K562 (cell line): Measurements from ENCODE around the gene RIMS3. TPM values are rescaled to one million over a fixed set of nuclear protein-coding genes. Genes with fewer than 3 reads are reported as not detected.

ENCODE experiments used
- ADNP ChIP-seq: fragments of 200-800 bp; sonication (Bioruptor generic); IDR thresholded peaks from 2 replicates; pipeline ENCODE4 v1.6.1; 2016; ENCODE audit warnings: missing genetic modification characterization, missing compliant biosample characterization
- ARID2 ChIP-seq: fragments of 450-650 bp; IDR thresholded peaks from 2 replicates; pipeline ENCODE4 v1.6.1; 2017; ENCODE audit warnings: antibody characterized with exemption, mild to moderate bottlenecking
- BRD9 ChIP-seq: fragments of 450-650 bp; IDR thresholded peaks from 2 replicates; pipeline ENCODE4 v1.6.1; 2018; ENCODE audit warnings: low read depth; ENCODE audit not compliant: partially characterized antibody
- ELF4 ChIP-seq: fragments of 450-650 bp; formaldehyde crosslinking; IDR thresholded peaks from 2 replicates; pipeline ENCODE4 v1.4.0; 2022; ENCODE audit warnings: missing genetic modification characterization
- EWSR1 ChIP-seq: fragments of 450-650 bp; IDR thresholded peaks from 2 replicates; pipeline ENCODE4 v1.6.1; 2018; ENCODE audit warnings: borderline replicate concordance, mild to moderate bottlenecking, low read depth, moderate library complexity; ENCODE audit not compliant: partially characterized antibody
- GTF2E2 ChIP-seq: fragments of 200-800 bp; sonication (Bioruptor generic); IDR thresholded peaks from 2 replicates; pipeline ENCODE4 v1.6.1; 2016; ENCODE audit warnings: missing genetic modification characterization, missing compliant biosample characterization
- HLTF ChIP-seq: fragments of 450-650 bp; IDR thresholded peaks from 2 replicates; pipeline ENCODE4 v1.6.1; 2016
- HMGN3 ChIP-seq: IDR thresholded peaks from 2 replicates; pipeline ENCODE4 v1.6.1; 2011; ENCODE audit warnings: borderline replicate concordance, low read depth, mild to moderate bottlenecking, mixed read lengths, low read length; ENCODE audit not compliant: insufficient read length; ENCODE audit errors: extremely low read depth
- HSF4 ChIP-seq: fragments of 250-450 bp; sonication (Bioruptor Pico); IDR thresholded peaks from 2 replicates; pipeline ENCODE4 v2.1.2; 2022; ENCODE audit warnings: mild to moderate bottlenecking, moderate library complexity, borderline replicate concordance
- KDM1A ChIP-seq, 2 experiments: fragments of 450-650 bp; IDR thresholded peaks; 2 replicates each; pipeline ENCODE4 v1.6.1; 2016; ENCODE audit warnings: mild to moderate bottlenecking in 2 of 2
- MYBL2 ChIP-seq, 2 experiments: fragments of 450-650 bp in 1 of 2; sonication (generic) in 1 of 2; formaldehyde crosslinking in 1 of 2; IDR thresholded peaks; 2 replicates each; pipeline versions ENCODE4 v1.6.1 to v1.8.1; 2017 to 2022; ENCODE audit warnings: borderline replicate concordance in 1 of 2, inconsistent platforms in 1 of 2, low read depth in 1 of 2, mild to moderate bottlenecking in 1 of 2, missing genetic modification reagents in 1 of 2, moderate library complexity in 1 of 2
- PCBP1 ChIP-seq: fragments of 200-400 bp; formaldehyde crosslinking; IDR thresholded peaks from 2 replicates; pipeline ENCODE4 v1.6.1; 2018; ENCODE audit warnings: mild to moderate bottlenecking, low read depth, low read length; ENCODE audit not compliant: poor library complexity, severe bottlenecking
- PHF8 ChIP-seq: fragments of 200-600 bp; sonication (generic); IDR thresholded peaks from 2 replicates; pipeline ENCODE4 v1.6.1; 2012; ENCODE audit warnings: mixed run types, mild to moderate bottlenecking, inconsistent platforms, low read length, moderate library complexity, borderline replicate concordance
- POLR2AphosphoS5 ChIP-seq: IDR thresholded peaks from 2 replicates; pipeline ENCODE4 v1.6.1; 2011; ENCODE audit warnings: mild to moderate bottlenecking, low read depth, low read length, moderate library complexity; ENCODE audit not compliant: control insufficient read depth, insufficient read depth
- PTTG1 ChIP-seq: fragments of 450-650 bp; IDR thresholded peaks from 2 replicates; pipeline ENCODE4 v1.6.1; 2016; ENCODE audit warnings: low read depth, mild to moderate bottlenecking, missing genetic modification characterization, missing compliant biosample characterization
- PYGO2 ChIP-seq: fragments of 450-650 bp; IDR thresholded peaks from 2 replicates; pipeline ENCODE4 v1.6.1; 2016; ENCODE audit warnings: mild to moderate bottlenecking, missing genetic modification characterization, moderate library complexity, missing compliant biosample characterization
- RBM25 ChIP-seq: fragments of 200-400 bp; formaldehyde crosslinking; IDR thresholded peaks from 2 replicates; pipeline ENCODE4 v1.6.1; 2018; ENCODE audit warnings: low read length, low read depth, moderate library complexity; ENCODE audit not compliant: severe bottlenecking
- RHOXF2B ChIP-seq: fragments of 250-450 bp; sonication (Bioruptor Pico); conservative IDR thresholded peaks from 2 replicates; pipeline ENCODE4 v1.5.1; 2021
- ZNF263 ChIP-seq: sonication (generic); formaldehyde crosslinking; IDR thresholded peaks from 2 replicates; pipeline ENCODE4 v1.8.0; 2022; ENCODE audit warnings: mild to moderate bottlenecking, missing genetic modification reagents, borderline replicate concordance
- ZNF644 ChIP-seq: fragments of 200-800 bp; sonication (Bioruptor generic); IDR thresholded peaks from 2 replicates; pipeline ENCODE4 v1.6.1; 2016; ENCODE audit warnings: low read depth, missing genetic modification characterization, missing compliant biosample characterization
- ZNF780A ChIP-seq: fragments of 250-450 bp; sonication (Bioruptor Pico); IDR thresholded peaks from 2 replicates; pipeline ENCODE4 v1.5.0; 2021; ENCODE audit warnings: mild to moderate bottlenecking
- polyA plus RNA-seq, 8 experiments: library from polyadenylated mRNA; depleted of rRNA in 4 of 8; stranded (reverse) in 5 of 8; unstranded in 3 of 8; fragments of >200 nt; fragmentation: Nextera tagmentation in 2 of 8; fragmentation: Illumina TruSeq in 1 of 8; extraction: Ambion mirVana in 2 of 8; extraction: Trizol in 1 of 8; gene quantifications; 2 replicates each; pipeline versions ENCODE4 v1.2.1 to v1.2.3, GENCODE V29; 2011 to 2014; ENCODE audit warnings: inconsistent platforms in 1 of 8, missing spikeins in 1 of 8
- total RNA-seq, 7 experiments: library from RNA; depleted of rRNA in 6 of 7; stranded (reverse); fragments of >200 nt in 6 of 7; fragmentation: Illumina TruSeq in 2 of 7; extraction: Trizol in 2 of 7; gene quantifications; 2 replicates each; pipeline versions ENCODE4 v1.2.1 to v1.2.3, GENCODE V29; 2011 to 2021; ENCODE audit warnings: low replicate concordance in 1 of 7
- TF ChIP-seq, protein P1 (sequence below): fragments of 250-450 bp; sonication (Bioruptor Pico); IDR thresholded peaks from 2 replicates; pipeline ENCODE4 v1.5.0; 2021
- TF ChIP-seq, protein P2 (sequence below): fragments of 250-450 bp; sonication (Bioruptor Pico); IDR thresholded peaks from 2 replicates; pipeline ENCODE4 v1.8.0; 2022; ENCODE audit warnings: inconsistent platforms, mild to moderate bottlenecking, moderate library complexity, borderline replicate concordance

The RIMS3 gene
- total and polyA plus RNA-seq, 9 of the 15 experiments (the other 6 are each of a cell fraction or from before 2014, with no cell fraction given) = 0.06 to 1.2 (median 0.59) TPM

DNA sequence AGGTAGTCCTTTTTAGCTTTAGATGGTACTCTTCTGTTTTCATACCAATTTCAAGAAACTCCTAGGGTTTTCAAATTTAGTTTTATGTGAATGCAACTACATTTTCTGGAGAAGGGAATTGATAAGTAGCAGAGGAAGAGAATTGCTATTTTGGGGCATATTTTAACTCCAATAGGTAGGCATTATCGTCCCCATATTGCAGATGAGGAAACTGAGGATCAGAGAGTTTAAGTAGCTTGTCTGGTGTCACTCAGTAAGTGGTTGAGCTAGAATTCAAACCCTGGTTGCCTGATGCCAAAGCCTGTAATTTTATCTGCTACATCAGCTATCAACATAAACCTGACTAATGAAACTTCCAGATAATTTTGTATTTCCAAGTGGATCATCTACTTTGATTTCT, 27.9 kb upstream of the RIMS3 start (continued):
- peak; percentile 99 for TF ChIP-seq RBM25
- no peak for TF ChIP-seq HMGN3
- peak; percentile 17 for TF ChIP-seq BRD9
- TF ChIP-seq, protein P1, sequence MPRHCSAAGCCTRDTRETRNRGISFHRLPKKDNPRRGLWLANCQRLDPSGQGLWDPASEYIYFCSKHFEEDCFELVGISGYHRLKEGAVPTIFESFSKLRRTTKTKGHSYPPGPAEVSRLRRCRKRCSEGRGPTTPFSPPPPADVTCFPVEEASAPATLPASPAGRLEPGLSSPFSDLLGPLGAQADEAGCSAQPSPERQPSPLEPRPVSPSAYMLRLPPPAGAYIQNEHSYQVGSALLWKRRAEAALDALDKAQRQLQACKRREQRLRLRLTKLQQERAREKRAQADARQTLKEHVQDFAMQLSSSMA = no peak
- no peak for TF ChIP-seq POLR2AphosphoS5
- TF ChIP-seq ZNF263 (CRISPR knock-in tag) = no peak
- TF ChIP-seq KDM1A (IDR thresholded peaks at IDR 0.05) = peak in 1 of 2 experiments; percentile 77
- TF ChIP-seq HSF4 (CRISPR knock-in tag) = no peak
- TF ChIP-seq PYGO2 = no peak
- TF ChIP-seq, protein P2, sequence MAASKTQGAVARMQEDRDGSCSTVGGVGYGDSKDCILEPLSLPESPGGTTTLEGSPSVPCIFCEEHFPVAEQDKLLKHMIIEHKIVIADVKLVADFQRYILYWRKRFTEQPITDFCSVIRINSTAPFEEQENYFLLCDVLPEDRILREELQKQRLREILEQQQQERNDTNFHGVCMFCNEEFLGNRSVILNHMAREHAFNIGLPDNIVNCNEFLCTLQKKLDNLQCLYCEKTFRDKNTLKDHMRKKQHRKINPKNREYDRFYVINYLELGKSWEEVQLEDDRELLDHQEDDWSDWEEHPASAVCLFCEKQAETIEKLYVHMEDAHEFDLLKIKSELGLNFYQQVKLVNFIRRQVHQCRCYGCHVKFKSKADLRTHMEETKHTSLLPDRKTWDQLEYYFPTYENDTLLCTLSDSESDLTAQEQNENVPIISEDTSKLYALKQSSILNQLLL = no peak
- TF ChIP-seq ZNF644 (tag) = no peak
- no peak for TF ChIP-seq MYBL2 (IDR thresholded peaks at IDR 0.05; ENCODE audit: low read depth)
- TF ChIP-seq MYBL2 (CRISPR knock-in tag; IDR thresholded peaks at IDR 0.05; ENCODE audit: borderline replicate concordance) = no peak
- TF ChIP-seq GTF2E2 = 0 out of 2 replicates have a peak, but pooled peaks have one; percentile 33
- TF ChIP-seq ZNF780A (CRISPR knock-in tag) = no peak
- TF ChIP-seq ADNP = peak; percentile 77
- no peak for TF ChIP-seq PTTG1 (tag)
- no peak for TF ChIP-seq ARID2
- no peak for TF ChIP-seq ELF4 (CRISPR knock-in tag)
- no peak for TF ChIP-seq RHOXF2B (CRISPR knock-in tag)
- no peak for TF ChIP-seq PHF8
- TF ChIP-seq EWSR1 = no peak
- TF ChIP-seq PCBP1 = no peak
- TF ChIP-seq HLTF = no peak
